Osteocyte (in vitro differentiated cells): Measurements from ENCODE around the gene BEST4. TPM values are rescaled to one million over a fixed set of nuclear protein-coding genes. Genes with fewer than 3 reads are reported as not detected.
A peak's percentile ranks its signal among the peaks of the same experiment; 100 is the strongest.

Experiments used
- DNase-seq: peaks from one replicate; pipeline ENCODE4 v3.0.0; 2021; ENCODE audit warnings: mixed read lengths; ENCODE audit not compliant: unreplicated experiment; ENCODE audit errors: extremely low spot score
- H3K27ac Mint-ChIP-seq: one replicate; pipeline ENCODE4 v1.8.0; 2021; ENCODE audit warnings: mild to moderate bottlenecking, mixed read lengths; ENCODE audit not compliant: unreplicated experiment
- H3K27me3 Mint-ChIP-seq: one replicate; pipeline ENCODE4 v1.8.0; 2021; ENCODE audit warnings: mixed read lengths; ENCODE audit not compliant: unreplicated experiment
- H3K36me3 Mint-ChIP-seq: one replicate; pipeline ENCODE4 v1.8.0; 2021; ENCODE audit warnings: mixed read lengths; ENCODE audit not compliant: unreplicated experiment
- H3K4me1 Mint-ChIP-seq: one replicate; pipeline ENCODE4 v1.8.0; 2021; ENCODE audit warnings: mixed read lengths; ENCODE audit not compliant: unreplicated experiment
- H3K4me3 Mint-ChIP-seq: one replicate; pipeline ENCODE4 v1.8.0; 2021; ENCODE audit warnings: mild to moderate bottlenecking, moderate library complexity, mixed read lengths; ENCODE audit not compliant: unreplicated experiment
- H3K9me3 Mint-ChIP-seq: one replicate; pipeline ENCODE4 v1.8.0; 2021; ENCODE audit warnings: mixed read lengths; ENCODE audit not compliant: unreplicated experiment
- long read RNA-seq: library from polyadenylated mRNA; unstranded; transcript quantifications from one replicate; pipeline ENCODE4 v2.0.0, GENCODE V29; 2021
- total RNA-seq: library from RNA; stranded (reverse); gene quantifications from 2 replicates; pipeline ENCODE4 v1.2.1, GENCODE V29; 2021
- TF ChIP-seq, protein P1 (sequence below): fragments of 200-600 bp; sonication (generic); IDR thresholded peaks from 2 replicates; pipeline ENCODE4 v1.5.0; 2021; ENCODE audit warnings: antibody characterized with exemption, mild to moderate bottlenecking, moderate library complexity

Gene BEST4
- 0.18 and 0.48 TPM in 2 replicates for total RNA-seq
- long read RNA-seq = 0 reads

DNA sequence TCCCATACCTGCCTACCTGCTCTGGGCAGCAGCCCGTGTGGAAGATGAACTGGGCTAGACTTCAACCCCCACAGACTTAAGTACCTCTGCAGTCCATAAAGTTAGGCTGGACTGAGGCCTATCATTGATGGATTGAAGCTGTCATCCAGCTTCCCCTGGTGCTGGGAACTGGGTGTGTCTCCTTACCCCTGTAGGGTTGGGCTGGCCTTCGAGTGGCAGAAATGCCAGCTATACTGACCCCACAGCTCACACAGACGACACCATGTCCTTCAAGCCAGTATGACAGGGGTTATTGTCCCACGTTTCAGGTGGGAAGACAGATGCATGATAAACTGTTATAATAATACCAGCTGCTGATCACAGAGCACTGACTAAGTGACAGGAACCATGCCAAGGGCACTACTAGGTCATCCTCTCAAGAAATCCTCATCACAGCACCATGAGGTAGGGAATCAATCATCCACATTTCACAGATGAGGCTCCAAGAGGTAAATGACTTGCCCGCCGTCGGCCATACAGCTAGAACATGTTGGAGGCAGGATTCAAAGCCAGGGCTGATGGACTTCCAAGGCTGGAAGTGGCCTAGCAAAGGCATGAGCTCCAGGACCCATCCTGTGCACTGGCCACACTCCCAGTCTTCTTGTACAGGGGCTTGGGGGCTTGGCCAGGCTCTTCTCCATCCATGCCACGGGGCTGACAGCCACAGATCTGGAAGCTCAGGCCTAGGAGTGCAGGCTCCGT, at the start of gene BEST4:
Gene BEST4 (minus strand): TSS at position 51 of the 741 bp plus-strand sequence. CDS start 465 bp downstream, outside the sequence.
- Mint-ChIP-seq H3K27me3 (no peaks in the 10 kb centered on the region), H3K36me3 (peaks cover 1% of the 10 kb centered on the region), H3K4me3 (no peak within 1 kb of the TSS), H3K4me1 (peaks cover 27% of the 10 kb centered on the region), H3K27ac (no peak within 1 kb of the TSS), H3K9me3 (no peaks in the 10 kb centered on the region)
- TF ChIP-seq, protein P1, sequence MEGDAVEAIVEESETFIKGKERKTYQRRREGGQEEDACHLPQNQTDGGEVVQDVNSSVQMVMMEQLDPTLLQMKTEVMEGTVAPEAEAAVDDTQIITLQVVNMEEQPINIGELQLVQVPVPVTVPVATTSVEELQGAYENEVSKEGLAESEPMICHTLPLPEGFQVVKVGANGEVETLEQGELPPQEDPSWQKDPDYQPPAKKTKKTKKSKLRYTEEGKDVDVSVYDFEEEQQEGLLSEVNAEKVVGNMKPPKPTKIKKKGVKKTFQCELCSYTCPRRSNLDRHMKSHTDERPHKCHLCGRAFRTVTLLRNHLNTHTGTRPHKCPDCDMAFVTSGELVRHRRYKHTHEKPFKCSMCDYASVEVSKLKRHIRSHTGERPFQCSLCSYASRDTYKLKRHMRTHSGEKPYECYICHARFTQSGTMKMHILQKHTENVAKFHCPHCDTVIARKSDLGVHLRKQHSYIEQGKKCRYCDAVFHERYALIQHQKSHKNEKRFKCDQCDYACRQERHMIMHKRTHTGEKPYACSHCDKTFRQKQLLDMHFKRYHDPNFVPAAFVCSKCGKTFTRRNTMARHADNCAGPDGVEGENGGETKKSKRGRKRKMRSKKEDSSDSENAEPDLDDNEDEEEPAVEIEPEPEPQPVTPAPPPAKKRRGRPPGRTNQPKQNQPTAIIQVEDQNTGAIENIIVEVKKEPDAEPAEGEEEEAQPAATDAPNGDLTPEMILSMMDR = no peak
- no peak for DNase-seq

DNA sequence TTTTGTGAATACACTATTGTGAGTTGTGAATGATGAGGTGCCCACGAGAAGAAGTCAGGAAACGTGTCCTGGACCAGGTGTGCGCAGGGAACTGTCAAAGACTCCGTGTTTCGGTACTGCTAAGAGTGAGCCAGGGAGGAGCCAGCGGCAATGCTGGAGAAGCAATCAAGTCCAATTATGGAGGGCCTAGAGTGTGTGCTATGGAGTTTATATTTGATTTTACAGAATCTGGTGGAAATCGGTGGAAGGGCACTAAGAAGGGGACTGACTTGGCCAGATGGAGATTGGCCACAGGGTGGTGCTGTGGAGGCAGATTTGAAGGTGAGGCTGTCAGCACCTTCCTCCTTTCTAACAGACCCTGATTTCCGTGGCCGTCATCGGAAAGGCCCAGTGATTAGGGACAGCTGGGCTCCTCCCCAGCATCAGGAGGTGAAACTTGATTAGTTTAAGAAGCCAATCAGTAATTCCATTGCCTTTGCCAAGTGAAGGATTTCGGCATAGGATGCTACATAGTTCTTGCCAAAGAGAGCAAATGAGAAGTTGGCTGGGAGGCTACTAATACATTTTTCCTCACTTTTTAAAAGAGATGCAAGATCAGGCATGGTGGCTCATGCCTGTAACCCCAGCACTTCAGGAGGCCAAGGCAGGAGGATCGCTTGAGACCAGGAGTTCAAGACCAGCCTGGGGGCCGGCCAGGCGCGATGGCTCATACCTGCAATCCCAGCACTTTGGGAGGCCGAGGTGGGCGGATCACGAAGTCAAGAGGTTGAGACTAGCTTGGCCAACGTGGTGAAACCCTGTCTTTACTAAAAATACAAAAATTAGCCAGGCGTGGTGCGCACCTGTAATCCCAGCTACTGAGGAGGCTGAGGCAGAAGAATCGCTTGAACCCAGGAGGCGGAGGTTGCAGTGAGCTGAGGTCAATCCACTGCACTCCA, 48.0 kb upstream of the BEST4 start:
- peak; percentile 93 for DNase-seq
- H3K9me3 Mint-ChIP-seq = no peaks in the 10 kb centered on the region
- peaks cover under 1% of the 10 kb centered on the region for H3K36me3 Mint-ChIP-seq
- peaks cover 12% of the 10 kb centered on the region for H3K4me1 Mint-ChIP-seq
- TF ChIP-seq, protein P1 = peak; percentile 92
- no peaks in the 10 kb centered on the region for H3K27me3 Mint-ChIP-seq
- no peak overlapping the region for H3K4me3 Mint-ChIP-seq
- H3K27ac Mint-ChIP-seq = no peak overlapping the region

GRCh38 chr1:44834328-44834727, 46.4 kb upstream of the BEST4 start:
- TF ChIP-seq, protein P1 = no peak
- no peaks in the 10 kb centered on the region for H3K27me3 Mint-ChIP-seq
- DNase-seq = no peak
- H3K27ac Mint-ChIP-seq = no peak overlapping the region
- no peaks in the 10 kb centered on the region for H3K36me3 Mint-ChIP-seq
- H3K9me3 Mint-ChIP-seq = no peaks in the 10 kb centered on the region
- H3K4me1 Mint-ChIP-seq = peaks cover 7% of the 10 kb centered on the region
- no peak overlapping the region for H3K4me3 Mint-ChIP-seq

DNA sequence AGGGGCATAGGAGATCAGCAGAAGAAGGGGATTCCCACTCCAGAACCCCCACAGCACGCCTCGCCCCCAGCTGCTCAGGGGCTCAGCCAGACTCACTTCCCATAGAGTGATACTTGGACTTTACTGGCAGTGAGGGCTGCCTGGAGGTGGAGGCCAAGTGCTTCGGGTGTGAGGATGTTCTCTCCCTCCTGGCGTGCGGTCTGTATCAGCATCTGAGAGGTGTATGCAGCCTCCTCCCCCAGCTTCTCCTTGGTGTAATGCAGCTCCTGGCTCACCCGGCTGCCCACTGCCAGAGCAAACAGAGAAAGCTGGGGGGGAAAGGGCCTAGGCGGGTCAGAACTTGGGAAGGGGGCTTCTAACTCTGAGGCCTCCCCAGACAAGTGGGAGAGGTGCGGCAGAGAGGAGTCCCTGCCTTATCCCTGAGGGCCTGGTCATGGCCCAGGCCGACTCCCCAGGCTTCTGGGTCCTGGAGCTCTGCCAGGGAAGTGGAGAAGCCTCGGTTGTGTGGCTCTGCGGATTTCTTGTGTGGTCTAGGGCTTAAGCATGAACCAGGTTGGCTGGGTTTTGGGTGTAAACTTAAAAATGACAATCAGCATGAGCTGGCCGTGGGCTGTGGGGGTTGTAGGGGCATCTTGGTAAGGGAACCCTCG, 44.2 kb upstream of the BEST4 start:
- TF ChIP-seq, protein P1 = no peak
- H3K9me3 Mint-ChIP-seq = no peaks in the 10 kb centered on the region
- H3K27me3 Mint-ChIP-seq = no peaks in the 10 kb centered on the region
- H3K4me1 Mint-ChIP-seq = peaks cover 7% of the 10 kb centered on the region
- no peak for DNase-seq
- H3K36me3 Mint-ChIP-seq = no peaks in the 10 kb centered on the region
- H3K27ac Mint-ChIP-seq = no peak overlapping the region
- no peak overlapping the region for H3K4me3 Mint-ChIP-seq
